Activated naive CD4-positive, alpha-beta T cell treated with anti-CD3 and anti-CD28 coated beads for 36 hours (primary cell): Measurements from ENCODE around the gene LRRC4C. TPM values are rescaled to one million over a fixed set of nuclear protein-coding genes. Genes with fewer than 3 reads are reported as not detected.

Source experiments
- CTCF ChIA-PET: fragments of 350-600 bp; sonication (Branson Sonifier 250); formaldehyde crosslinking; loops from one replicate; lab custom pipeline; 2021; ENCODE audit warnings: antibody characterized with exemption; lab: Charles Lee
- DNase-seq: peaks from one replicate; pipeline ENCODE4 v3.0.0-alpha.2; 2020
- H3K27ac Mint-ChIP-seq: one replicate; pipeline ENCODE4 v1.8.0; 2021; ENCODE audit warnings: mild to moderate bottlenecking, mixed read lengths
- H3K27me3 Mint-ChIP-seq: one replicate; pipeline ENCODE4 v1.8.0; 2021; ENCODE audit warnings: low read depth, mixed read lengths
- H3K36me3 Mint-ChIP-seq: one replicate; pipeline ENCODE4 v1.8.0; 2021; ENCODE audit warnings: low read depth, mixed read lengths
- H3K4me1 Mint-ChIP-seq: one replicate; pipeline ENCODE4 v1.8.0; 2021; ENCODE audit warnings: low read depth, mixed read lengths
- H3K4me3 Mint-ChIP-seq: one replicate; pipeline ENCODE4 v1.8.0; 2021; ENCODE audit warnings: mild to moderate bottlenecking, moderate library complexity, mixed read lengths
- H3K9me3 Mint-ChIP-seq: one replicate; pipeline ENCODE4 v1.8.0; 2021; ENCODE audit warnings: mixed read lengths
- intact Hi-C: fragments of 100-400 bp; cut with micrococcal nuclease; formaldehyde crosslinking; loops from one replicate; pipeline ENCODE4 v1.15.1; 2023
- total RNA-seq, 2 experiments: library from RNA; stranded (reverse); gene quantifications; one replicate each; pipeline ENCODE4 v1.2.3, GENCODE V29; 2021

LRRC4C gene
- total RNA-seq, 2 experiments from 2014 or later: not detected

DNA sequence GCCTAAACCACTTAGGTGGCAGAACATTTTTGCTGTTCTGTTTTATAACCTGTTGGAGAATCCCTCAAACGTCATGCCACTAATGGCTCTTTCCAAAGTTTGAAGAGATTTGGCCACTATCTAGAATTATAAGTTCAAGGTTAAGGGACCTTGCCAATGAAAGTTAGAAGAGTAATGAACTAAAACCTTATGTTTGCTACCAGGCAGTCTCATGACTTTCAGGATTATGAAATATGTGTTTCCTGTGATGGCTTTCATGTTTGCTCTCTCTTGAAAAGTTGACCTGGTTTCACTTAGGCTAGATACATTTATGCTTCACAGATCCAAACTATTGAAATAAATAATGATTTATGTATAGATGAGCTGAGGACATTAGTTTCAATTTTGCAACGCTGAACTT is 340.0 kb downstream of the LRRC4C start:
- no peak for DNase-seq
- intact Hi-C loops: no loop called here
- H3K27ac Mint-ChIP-seq: no peak overlapping the region
- no peaks in the 10 kb centered on the region for H3K36me3 Mint-ChIP-seq
- no peak overlapping the region for H3K4me3 Mint-ChIP-seq
- no peaks in the 10 kb centered on the region for H3K4me1 Mint-ChIP-seq
- no peaks in the 10 kb centered on the region for H3K27me3 Mint-ChIP-seq
- peaks cover 6% of the 10 kb centered on the region for H3K9me3 Mint-ChIP-seq
- CTCF ChIA-PET: no interaction called here

DNA sequence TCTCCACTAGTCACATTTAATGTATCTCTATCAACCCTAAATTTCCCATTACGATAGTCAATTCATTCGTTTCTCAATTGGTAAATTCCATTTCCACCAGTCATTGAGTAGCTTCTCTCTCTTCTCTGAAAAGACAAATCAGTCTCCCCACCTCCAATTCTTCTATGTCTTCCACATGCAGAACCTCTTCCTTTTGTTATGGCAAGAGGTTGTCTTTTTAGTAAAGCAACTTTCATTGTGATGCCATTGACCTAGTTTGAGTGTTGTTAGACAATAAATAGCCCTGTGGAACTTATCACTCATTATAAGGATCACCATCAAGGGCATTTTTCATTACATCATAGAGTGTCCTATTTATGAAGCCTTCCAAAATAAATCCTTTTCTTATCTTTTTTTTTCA is 340.9 kb downstream of the LRRC4C start:
- no peaks in the 10 kb centered on the region for H3K27me3 Mint-ChIP-seq
- no peak overlapping the region for H3K4me3 Mint-ChIP-seq
- H3K4me1 Mint-ChIP-seq: no peaks in the 10 kb centered on the region
- CTCF ChIA-PET: no interaction called here
- peaks cover 4% of the 10 kb centered on the region for H3K9me3 Mint-ChIP-seq
- no peak overlapping the region for H3K27ac Mint-ChIP-seq
- H3K36me3 Mint-ChIP-seq: no peaks in the 10 kb centered on the region
- no peak for DNase-seq
- intact Hi-C loops: no loop called here

DNA sequence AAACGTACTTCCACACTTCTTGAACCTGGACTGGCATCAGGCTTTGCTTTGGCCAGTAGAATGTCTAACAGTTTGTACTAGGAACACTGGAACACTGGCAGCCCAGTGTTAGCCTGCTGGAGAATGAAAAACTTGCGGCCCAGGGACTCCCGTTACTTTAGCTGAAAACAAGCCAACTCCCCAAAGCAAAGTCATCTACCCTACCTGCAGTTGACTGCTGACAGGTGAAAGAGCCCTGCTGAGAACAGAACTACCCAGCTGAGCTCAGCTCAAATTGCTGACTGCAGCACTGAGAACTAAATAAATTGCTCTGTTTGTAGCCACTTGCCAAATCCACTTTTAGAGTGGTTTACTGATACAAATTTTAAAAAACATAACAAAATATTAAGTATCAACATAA is 342.5 kb downstream of the LRRC4C start:
- Mint-ChIP-seq H3K36me3 (no peaks in the 10 kb centered on the region), H3K4me3 (no peak overlapping the region), H3K4me1 (no peaks in the 10 kb centered on the region), H3K27ac (no peak overlapping the region), H3K9me3 (peaks cover 3% of the 10 kb centered on the region), H3K27me3 (no peaks in the 10 kb centered on the region)
- CTCF ChIA-PET: no interaction called here
- intact Hi-C loops: no loop called here
- no peak for DNase-seq

DNA sequence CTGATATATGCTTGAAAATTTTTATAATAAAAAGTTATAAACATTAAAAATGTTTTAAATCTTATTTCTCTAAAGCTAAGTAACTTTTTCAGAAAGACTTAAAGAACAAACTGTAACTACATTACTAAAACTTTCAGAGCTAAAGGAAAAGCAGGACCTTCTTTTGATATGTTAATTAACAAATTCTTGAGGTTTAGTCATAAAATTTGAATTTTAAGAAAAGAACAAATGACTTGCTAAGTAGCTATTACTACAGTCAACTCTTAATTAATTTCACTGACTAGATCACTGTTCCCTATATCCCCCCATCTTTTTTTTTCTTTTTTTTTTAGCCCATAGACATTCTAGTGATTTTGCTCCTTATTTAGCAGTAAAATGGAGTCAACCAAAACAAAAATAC is 344.4 kb downstream of the LRRC4C start:
- Mint-ChIP-seq H3K27me3 (no peaks in the 10 kb centered on the region), H3K4me1 (no peaks in the 10 kb centered on the region), H3K9me3 (peaks cover 3% of the 10 kb centered on the region), H3K36me3 (no peaks in the 10 kb centered on the region), H3K27ac (no peak overlapping the region), H3K4me3 (no peak overlapping the region)
- CTCF ChIA-PET: no interaction called here
- intact Hi-C loops: no loop called here
- DNase-seq: no peak

- no peaks in the 10 kb centered on the region for H3K4me1 Mint-ChIP-seq
- CTCF ChIA-PET: no interaction called here
These were observed 346.3 kb downstream of the LRRC4C start for GRCh38 chr11:41113160-41113559.

DNA sequence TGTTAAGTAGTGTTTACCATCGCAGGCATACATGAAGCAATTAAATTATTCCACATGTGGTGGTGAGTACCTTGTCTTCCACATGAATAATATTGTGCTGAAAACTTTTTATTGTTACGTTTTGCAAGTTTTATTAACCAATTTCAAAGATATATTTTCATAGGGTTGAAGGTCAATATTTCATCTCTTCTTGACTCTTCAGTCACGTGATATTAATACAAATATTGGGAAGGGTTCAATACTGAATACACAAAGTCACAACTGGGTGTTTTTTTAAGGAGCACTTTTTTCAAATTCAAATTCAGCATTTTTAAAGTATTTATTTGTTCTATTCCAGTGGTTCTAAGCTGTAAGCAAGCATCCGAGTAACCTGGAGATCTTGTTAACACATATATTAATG is 348.9 kb downstream of the LRRC4C start:
- intact Hi-C loops: no loop called here
- no peak for DNase-seq
- Mint-ChIP-seq H3K36me3 (no peaks in the 10 kb centered on the region), H3K4me1 (no peaks in the 10 kb centered on the region), H3K9me3 (peaks cover 2% of the 10 kb centered on the region), H3K4me3 (no peak overlapping the region), H3K27me3 (no peaks in the 10 kb centered on the region), H3K27ac (no peak overlapping the region)
- CTCF ChIA-PET: no interaction called here

More at GRCh38 chr11:41113160-41113559, 346.3 kb downstream of the LRRC4C start:
- intact Hi-C loops: no loop called here
- Mint-ChIP-seq H3K27ac (no peak overlapping the region), H3K4me3 (no peak overlapping the region), H3K9me3 (no peaks in the 10 kb centered on the region), H3K27me3 (no peaks in the 10 kb centered on the region), H3K36me3 (no peaks in the 10 kb centered on the region)
- DNase-seq: no peak

DNA sequence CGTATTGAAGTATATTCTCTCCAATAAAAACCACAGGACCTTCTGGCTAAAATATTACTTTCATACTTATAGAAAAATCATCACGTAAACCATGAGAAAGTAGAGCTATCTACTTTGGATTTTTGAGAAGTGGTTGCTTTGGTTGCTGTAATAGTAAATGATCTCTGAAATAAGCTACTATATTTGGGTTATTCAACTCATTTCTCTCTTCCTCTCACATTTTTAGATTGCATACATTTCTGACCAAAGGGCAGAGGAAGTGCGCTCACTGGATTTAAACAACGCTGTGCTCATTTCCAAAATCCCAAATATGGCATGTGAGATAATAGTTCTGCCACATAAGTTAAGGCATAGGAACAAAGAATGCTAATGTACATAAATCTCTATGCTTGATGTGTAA is 357.0 kb downstream of the LRRC4C start:
- Mint-ChIP-seq H3K27me3 (no peaks in the 10 kb centered on the region), H3K4me3 (no peak overlapping the region), H3K4me1 (no peaks in the 10 kb centered on the region), H3K36me3 (no peaks in the 10 kb centered on the region), H3K9me3 (peaks cover 14% of the 10 kb centered on the region), H3K27ac (no peak overlapping the region)
- intact Hi-C loops: no loop called here
- no peak for DNase-seq
- CTCF ChIA-PET: no interaction called here

GRCh38 chr11:41099654-41100053 is 359.8 kb downstream of the LRRC4C start:
- CTCF ChIA-PET: no interaction called here
- Mint-ChIP-seq H3K4me3 (no peak overlapping the region), H3K4me1 (no peaks in the 10 kb centered on the region), H3K36me3 (no peaks in the 10 kb centered on the region), H3K27ac (no peak overlapping the region), H3K27me3 (no peaks in the 10 kb centered on the region), H3K9me3 (peaks cover 16% of the 10 kb centered on the region)
- no peak for DNase-seq
- intact Hi-C loops: no loop called here

DNA sequence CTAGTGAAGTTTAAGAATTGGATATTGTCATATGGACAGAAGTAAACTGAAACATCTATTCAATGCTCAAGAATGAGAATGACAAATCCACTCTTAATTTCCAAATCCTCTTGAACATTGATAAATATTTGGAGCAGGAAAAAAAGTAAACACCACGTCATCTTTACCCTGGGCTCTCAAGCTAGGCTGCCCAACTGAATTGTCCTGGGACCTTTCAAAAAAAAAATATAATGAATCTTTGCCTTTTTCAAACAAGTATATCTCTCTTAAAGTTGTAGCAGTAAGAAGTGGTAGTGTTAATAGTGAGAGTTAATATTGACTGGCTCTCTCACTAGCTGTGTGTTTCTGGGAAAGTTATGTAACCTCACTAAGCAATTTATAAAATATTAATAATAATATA is 374.3 kb downstream of the LRRC4C start:
- intact Hi-C loops: no loop called here
- Mint-ChIP-seq H3K36me3 (no peaks in the 10 kb centered on the region), H3K27ac (no peak overlapping the region), H3K27me3 (no peaks in the 10 kb centered on the region), H3K4me3 (no peak overlapping the region), H3K9me3 (peaks cover 10% of the 10 kb centered on the region), H3K4me1 (no peaks in the 10 kb centered on the region)
- DNase-seq: no peak
- CTCF ChIA-PET: no interaction called here

DNA sequence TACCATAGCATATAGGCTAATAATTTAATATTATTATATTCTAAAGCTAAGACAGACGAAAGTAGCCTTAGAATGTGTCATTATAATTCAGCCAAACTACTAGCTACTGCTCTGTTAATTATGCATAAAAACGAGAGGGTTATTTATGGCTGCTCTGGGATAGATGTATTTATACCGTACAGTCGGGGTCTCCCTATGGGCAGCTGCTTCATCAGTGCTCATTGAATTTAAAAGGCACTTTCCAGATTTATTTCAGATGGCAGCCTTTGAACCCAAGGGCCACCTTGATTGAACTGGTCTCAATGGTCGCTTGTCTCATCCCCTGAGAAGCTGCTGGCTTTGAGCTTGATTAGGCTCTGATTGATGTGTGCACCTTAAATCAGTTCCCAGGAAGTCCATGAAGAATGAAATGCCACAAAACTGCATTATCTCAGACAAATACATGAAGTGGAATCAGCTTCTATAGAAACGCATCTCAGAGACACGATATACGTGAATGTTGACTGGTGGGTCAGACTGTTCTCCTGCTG is 377.6 kb downstream of the LRRC4C start:
- Mint-ChIP-seq H3K36me3 (no peaks in the 10 kb centered on the region), H3K4me3 (no peak overlapping the region), H3K27me3 (no peaks in the 10 kb centered on the region), H3K9me3 (peaks cover 15% of the 10 kb centered on the region), H3K4me1 (no peaks in the 10 kb centered on the region), H3K27ac (no peak overlapping the region)
- CTCF ChIA-PET: no interaction called here
- no peak for DNase-seq
- intact Hi-C loops: no loop called here

- CTCF ChIA-PET: no interaction called here
- no peaks in the 10 kb centered on the region for H3K27me3 Mint-ChIP-seq
- no peak overlapping the region for H3K4me3 Mint-ChIP-seq
- no peaks in the 10 kb centered on the region for H3K36me3 Mint-ChIP-seq
- peaks cover 27% of the 10 kb centered on the region for H3K9me3 Mint-ChIP-seq
- no peak for DNase-seq
- intact Hi-C loops: no loop called here
- H3K27ac Mint-ChIP-seq: no peak overlapping the region
- H3K4me1 Mint-ChIP-seq: no peaks in the 10 kb centered on the region
These were observed 385.1 kb downstream of the LRRC4C start for GRCh38 chr11:41074318-41074717.

GRCh38 chr11:41065432-41065831 is 394.0 kb downstream of the LRRC4C start:
- no peak overlapping the region for H3K27ac Mint-ChIP-seq

DNA sequence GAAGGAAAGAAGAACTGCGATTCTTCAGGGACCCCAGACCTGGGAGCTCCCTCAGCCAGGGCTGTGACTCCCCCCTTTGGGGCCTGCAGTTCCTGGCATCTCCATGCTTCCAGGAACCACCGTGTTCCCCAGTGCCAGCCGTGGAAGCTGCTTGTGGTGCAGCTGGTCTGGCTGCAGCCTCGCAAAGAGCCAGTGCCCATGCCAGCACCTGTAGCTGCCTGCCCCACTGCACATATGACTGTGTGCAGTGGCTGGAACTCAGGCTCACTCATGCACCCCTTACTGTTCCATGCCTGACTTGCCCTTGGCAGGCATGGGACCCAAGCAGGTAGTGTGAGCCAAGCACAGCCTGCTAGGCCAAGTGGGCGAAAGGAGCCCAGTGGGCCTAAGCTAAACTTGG is 401.3 kb downstream of the LRRC4C start:
- CTCF ChIA-PET: no interaction called here
- Mint-ChIP-seq H3K4me1 (no peaks in the 10 kb centered on the region), H3K36me3 (no peaks in the 10 kb centered on the region), H3K4me3 (no peak overlapping the region), H3K9me3 (peaks cover 7% of the 10 kb centered on the region), H3K27me3 (no peaks in the 10 kb centered on the region), H3K27ac (no peak overlapping the region)
- no peak for DNase-seq
- intact Hi-C loops: no loop called here

More at GRCh38 chr11:41065432-41065831, 394.0 kb downstream of the LRRC4C start:
- H3K9me3 Mint-ChIP-seq: peaks cover 23% of the 10 kb centered on the region
- no peak overlapping the region for H3K4me3 Mint-ChIP-seq
- intact Hi-C loops: no loop called here
- DNase-seq: no peak
- H3K36me3 Mint-ChIP-seq: no peaks in the 10 kb centered on the region
- no peaks in the 10 kb centered on the region for H3K27me3 Mint-ChIP-seq
- CTCF ChIA-PET: no interaction called here
- no peaks in the 10 kb centered on the region for H3K4me1 Mint-ChIP-seq
